Testis (tissue), 3 donors: ENCODE results near the gene CDH7. TPM values are rescaled to one million over a fixed set of nuclear protein-coding genes. Genes with fewer than 3 reads are reported as not detected.

Experiments used
- DNase-seq: peaks from one replicate; pipeline ENCODE4 v3.0.0-alpha.2; 2019
- H3K27ac ChIP-seq, 2 donors: fragments of 200-600 bp; sonication (generic); one replicate each; pipeline ENCODE4 v1.5.1; 2019
- H3K27me3 ChIP-seq: fragments of 200-600 bp; sonication (generic); one replicate; pipeline ENCODE4 v1.5.1; 2019
- H3K36me3 ChIP-seq: fragments of 200-600 bp; sonication (generic); one replicate; pipeline ENCODE4 v1.5.1; 2017; ENCODE audit warnings: low read depth; ENCODE audit errors: missing control alignments
- H3K4me1 ChIP-seq: fragments of 200-600 bp; sonication (generic); one replicate; pipeline ENCODE4 v1.5.1; 2019
- H3K4me3 ChIP-seq, 2 donors: fragments of 200-600 bp; sonication (generic); one replicate each; pipeline ENCODE4 v1.5.1; 2017 to 2019
- H3K9me3 ChIP-seq: fragments of 200-600 bp; sonication (generic); one replicate; pipeline ENCODE4 v1.5.1; 2017
- POLR2A ChIP-seq: fragments of 450-650 bp; IDR thresholded peaks from one replicate; pipeline ENCODE4 v1.6.1; 2017; ENCODE audit warnings: antibody characterized with exemption, mild to moderate bottlenecking, moderate library complexity
- WGBS, 2 donors: methylation state at CpG; one replicate each; pipeline ENCODE4 v1.1.5; 2018; 5-methylcytosine and 5-hydroxymethylcytosine counted together
- intact Hi-C: fragments of 100-400 bp; cut with DNase I; formaldehyde crosslinking; loops from one replicate; pipeline ENCODE4 v1.15.1; 2023; ENCODE audit warnings: low total_unique reads
- polyA plus RNA-seq: library from polyadenylated mRNA; stranded (reverse); fragments of 350-450 nt; fragmentation: Illumina TruSeq; extraction: RNeasy Lipid Tissue Mini Kit (QIAGEN cat#74804); gene quantifications from one replicate; pipeline ENCODE4 v1.2.3, GENCODE V29; 2014; ENCODE audit warnings: low read depth, low replicate concordance; ENCODE audit not compliant: insufficient read depth
- total RNA-seq, 2 donors: library from RNA; depleted of rRNA; stranded (reverse); fragments of >200 nt; gene quantifications; one replicate each; pipeline ENCODE4 v1.2.3, GENCODE V29; 2016
- TF ChIP-seq, protein P1 (sequence below), 3 experiments: fragments of 450-650 bp in 2 of 3; fragments of 200-600 bp in 1 of 3; sonication (generic) in 1 of 3; IDR thresholded peaks; one replicate each; pipeline ENCODE4 v1.5.1; 2016 to 2019; ENCODE audit warnings: antibody characterized with exemption in 3 of 3, mild to moderate bottlenecking in 2 of 3, moderate library complexity in 1 of 3

Gene CDH7
- total and polyA plus RNA-seq, 3 donors from 2014 or later: 1.0 to 3.2 (median 1.2) TPM

DNA sequence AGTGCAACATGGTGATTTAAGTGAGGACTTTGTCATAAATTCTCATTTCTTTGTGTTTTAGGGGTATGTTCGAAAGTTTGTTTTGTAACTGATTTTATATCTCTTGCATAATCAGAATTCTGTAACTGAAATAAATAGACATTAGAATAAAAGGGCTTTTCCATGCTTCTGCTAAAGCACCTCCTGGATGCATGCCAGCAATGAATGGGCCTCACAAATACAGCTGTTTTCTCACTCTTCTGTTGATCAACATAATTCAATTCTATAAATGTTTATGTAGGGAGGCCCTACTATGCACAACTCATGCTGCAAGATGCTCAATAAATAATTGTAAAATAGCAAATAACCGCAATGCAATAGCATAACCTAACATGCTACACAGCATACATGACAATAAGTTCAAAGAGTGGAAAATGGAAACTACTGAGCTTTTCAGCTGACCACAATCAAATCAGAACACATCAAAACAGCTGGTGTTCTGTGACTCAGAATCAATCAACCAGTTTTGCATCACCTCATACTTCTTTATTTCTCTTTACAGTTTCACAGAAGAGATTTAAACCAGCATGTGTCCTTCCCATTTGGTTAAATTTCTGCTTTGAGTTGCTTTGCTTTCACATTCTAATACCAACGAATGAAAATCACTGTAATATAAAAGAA lies 11.0 kb downstream of the CDH7 start:
- 74 to 84% methylated on average over 3 of the region's 3 CpGs for whole genome bisulfite sequencing, 2 donors
- H3K27me3 ChIP-seq: no peaks in the 10 kb centered on the region
- no peaks in the 10 kb centered on the region for H3K36me3 ChIP-seq
- H3K27ac ChIP-seq: no peak overlapping the region
- no peak overlapping the region for H3K4me3 ChIP-seq
- no peaks in the 10 kb centered on the region for H3K9me3 ChIP-seq
- no peak for DNase-seq
- TF ChIP-seq, protein P1, sequence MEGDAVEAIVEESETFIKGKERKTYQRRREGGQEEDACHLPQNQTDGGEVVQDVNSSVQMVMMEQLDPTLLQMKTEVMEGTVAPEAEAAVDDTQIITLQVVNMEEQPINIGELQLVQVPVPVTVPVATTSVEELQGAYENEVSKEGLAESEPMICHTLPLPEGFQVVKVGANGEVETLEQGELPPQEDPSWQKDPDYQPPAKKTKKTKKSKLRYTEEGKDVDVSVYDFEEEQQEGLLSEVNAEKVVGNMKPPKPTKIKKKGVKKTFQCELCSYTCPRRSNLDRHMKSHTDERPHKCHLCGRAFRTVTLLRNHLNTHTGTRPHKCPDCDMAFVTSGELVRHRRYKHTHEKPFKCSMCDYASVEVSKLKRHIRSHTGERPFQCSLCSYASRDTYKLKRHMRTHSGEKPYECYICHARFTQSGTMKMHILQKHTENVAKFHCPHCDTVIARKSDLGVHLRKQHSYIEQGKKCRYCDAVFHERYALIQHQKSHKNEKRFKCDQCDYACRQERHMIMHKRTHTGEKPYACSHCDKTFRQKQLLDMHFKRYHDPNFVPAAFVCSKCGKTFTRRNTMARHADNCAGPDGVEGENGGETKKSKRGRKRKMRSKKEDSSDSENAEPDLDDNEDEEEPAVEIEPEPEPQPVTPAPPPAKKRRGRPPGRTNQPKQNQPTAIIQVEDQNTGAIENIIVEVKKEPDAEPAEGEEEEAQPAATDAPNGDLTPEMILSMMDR (IDR thresholded peaks at IDR 0.05): no peak
- no peak for TF ChIP-seq POLR2A
- intact Hi-C loops: no loop called here
- no peaks in the 10 kb centered on the region for H3K4me1 ChIP-seq

DNA sequence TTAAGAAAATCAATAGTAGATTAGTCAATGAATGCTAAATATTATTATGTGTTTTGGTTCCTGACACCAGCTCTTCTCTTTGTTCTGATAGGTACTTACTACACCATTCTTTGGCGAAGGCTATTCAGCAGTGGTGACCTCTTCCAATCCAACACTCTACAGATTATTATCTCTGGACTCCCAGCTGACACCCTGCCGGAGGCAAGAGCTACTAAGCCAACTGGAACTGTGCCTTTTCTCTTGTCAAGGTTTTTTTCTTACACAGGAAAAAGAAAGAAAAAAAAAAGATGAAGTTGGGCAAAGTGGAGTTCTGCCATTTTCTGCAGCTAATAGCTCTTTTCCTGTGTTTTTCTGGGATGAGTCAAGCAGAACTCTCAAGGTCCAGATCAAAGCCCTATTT lies 11.7 kb downstream of the CDH7 start:
- H3K27ac ChIP-seq: no peak overlapping the region
- no peaks in the 10 kb centered on the region for H3K4me1 ChIP-seq
- no peak for DNase-seq
- no peaks in the 10 kb centered on the region for H3K9me3 ChIP-seq
- 52 to 73% methylated on average over 2 of the region's 2 CpGs for WGBS, 2 donors
- no peaks in the 10 kb centered on the region for H3K36me3 ChIP-seq
- intact Hi-C loops: no loop called here
- no peaks in the 10 kb centered on the region for H3K27me3 ChIP-seq
- TF ChIP-seq, protein P1 (IDR thresholded peaks at IDR 0.05): no peak
- H3K4me3 ChIP-seq: no peak overlapping the region

DNA sequence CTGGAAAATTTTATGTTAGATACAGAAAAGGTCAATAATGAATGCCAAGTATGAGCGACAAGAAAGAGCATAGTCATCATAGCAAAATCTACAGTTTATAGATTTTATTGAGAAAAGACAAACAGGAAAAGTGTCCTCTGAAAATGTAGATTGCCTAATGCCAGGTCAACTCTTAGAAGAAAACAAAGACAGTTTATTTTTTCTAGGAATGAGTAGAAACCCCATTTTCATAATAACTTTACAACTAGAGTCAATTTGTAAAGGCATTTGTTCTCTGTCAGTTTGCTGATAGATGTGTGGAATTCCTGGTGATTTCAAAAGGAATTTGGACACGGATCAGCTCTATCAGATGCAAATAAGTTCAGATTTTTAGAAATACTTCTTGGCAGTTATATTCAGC lies 16.6 kb downstream of the CDH7 start:
- Histone ChIP-seq H3K9me3 (no peaks in the 10 kb centered on the region), H3K27me3 (no peaks in the 10 kb centered on the region), H3K36me3 (no peaks in the 10 kb centered on the region), H3K4me1 (no peaks in the 10 kb centered on the region), H3K27ac (no peak overlapping the region), H3K4me3 (no peak overlapping the region)
- DNase-seq: no peak
- intact Hi-C loops: no loop called here
- 75 to 83% methylated on average over 2 of the region's 2 CpGs for WGBS, 2 donors
- TF ChIP-seq POLR2A: no peak
- TF ChIP-seq, protein P1 (IDR thresholded peaks at IDR 0.05): no peak

DNA sequence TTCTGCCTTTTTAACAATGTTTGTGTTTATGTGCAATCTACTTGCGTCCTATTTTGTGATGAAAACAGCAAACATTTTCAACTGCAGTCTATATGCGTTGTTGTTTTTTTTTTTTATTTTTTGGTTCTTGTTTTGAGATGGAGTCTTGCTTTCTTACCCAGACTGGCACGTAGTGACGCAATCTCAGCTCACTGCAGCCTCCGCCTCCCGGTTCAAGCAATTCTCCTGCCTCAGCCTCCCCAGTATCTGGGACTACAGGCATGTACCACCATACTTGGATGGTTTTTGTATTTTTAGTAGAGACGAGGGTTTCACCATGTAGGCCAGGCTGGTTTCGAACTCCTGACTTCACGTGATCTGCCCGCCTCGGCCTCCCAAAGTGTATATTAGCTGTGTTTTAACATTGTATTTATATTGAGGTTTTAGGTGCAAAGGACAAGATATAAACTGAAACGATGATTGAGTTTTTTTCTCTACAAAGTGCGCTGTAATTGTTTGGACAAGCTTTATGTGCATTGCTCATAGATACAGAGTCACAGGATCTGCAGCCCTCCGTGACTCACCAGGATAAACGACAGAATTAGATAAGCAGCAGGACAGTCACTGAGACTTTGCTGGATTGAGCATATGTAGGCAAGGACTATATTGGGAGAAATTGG lies 17.4 kb downstream of the CDH7 start:
- Histone ChIP-seq H3K36me3 (no peaks in the 10 kb centered on the region), H3K4me1 (no peaks in the 10 kb centered on the region), H3K27ac (no peak overlapping the region), H3K9me3 (no peaks in the 10 kb centered on the region), H3K4me3 (no peak overlapping the region), H3K27me3 (no peaks in the 10 kb centered on the region)
- DNase-seq: no peak
- intact Hi-C loops: no loop called here
- 87 to 93% methylated on average over 15 of the region's 15 CpGs for WGBS, 2 donors
- no peak for TF ChIP-seq POLR2A
- TF ChIP-seq, protein P1 (IDR thresholded peaks at IDR 0.05): no peak

DNA sequence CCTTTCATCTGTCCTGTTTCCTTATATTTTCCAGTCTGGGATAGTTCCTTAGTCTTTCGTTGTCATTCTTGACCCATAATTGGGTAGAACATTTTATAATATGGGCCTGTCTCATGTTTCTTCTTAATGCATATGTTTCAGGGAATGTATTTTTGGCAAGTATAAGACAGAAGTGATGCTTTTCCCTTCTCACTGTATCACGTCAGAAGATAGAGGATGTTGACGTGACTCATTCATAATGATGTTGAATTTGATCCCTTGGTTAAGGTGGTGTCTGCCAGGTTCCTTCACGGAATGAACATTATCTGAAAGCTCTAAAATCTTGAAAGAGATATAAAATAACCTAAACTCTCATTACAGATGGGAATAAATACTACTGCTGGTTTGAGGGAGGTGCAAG lies 18.8 kb downstream of the CDH7 start:
- intact Hi-C loops: no loop called here
- Histone ChIP-seq H3K27ac (no peak overlapping the region), H3K4me1 (no peaks in the 10 kb centered on the region), H3K27me3 (no peaks in the 10 kb centered on the region), H3K4me3 (no peak overlapping the region), H3K36me3 (no peaks in the 10 kb centered on the region), H3K9me3 (no peaks in the 10 kb centered on the region)
- DNase-seq: no peak
- TF ChIP-seq, protein P1 (IDR thresholded peaks at IDR 0.05): no peak
- no peak for TF ChIP-seq POLR2A
- 87 to 91% methylated on average over 4 of the region's 4 CpGs for WGBS, 2 donors
